ENCODE data around the gene C8G. TPM values are rescaled to one million over a fixed set of nuclear protein-coding genes. Genes with fewer than 3 reads are reported as not detected.

Gene C8G
- total RNA-seq, 1 experiment from 2014 or later, result 0.77 TPM

DNA sequence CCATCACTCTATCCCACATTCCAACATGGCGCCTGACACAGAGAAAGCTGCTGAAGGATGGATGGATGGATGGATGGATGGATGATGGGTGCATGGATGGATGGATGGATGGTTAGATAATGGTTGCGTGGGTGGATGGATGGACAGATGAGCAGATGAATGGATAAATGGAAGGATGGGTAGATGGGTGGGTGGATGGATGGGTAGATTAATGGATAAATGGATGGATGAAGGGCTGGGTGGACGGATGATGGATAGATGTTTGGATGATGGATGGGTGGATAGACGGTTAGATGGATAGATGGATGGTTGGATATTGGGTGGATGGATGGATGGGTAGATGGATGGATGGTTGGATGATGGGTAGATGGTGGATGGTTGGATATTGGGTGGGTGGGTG is 11.6 kb downstream of the C8G start:
- CTCF ChIA-PET, result no interaction called here
- H3K4me2 ChIP-seq (ENCODE audit: low read length), result no peak overlapping the region
- no peaks in the 10 kb centered on the region for H3K79me2 ChIP-seq (ENCODE audit: low read length)
- H3K9me3 ChIP-seq (ENCODE audit: low read length), result no peaks in the 10 kb centered on the region
- H3F3A ChIP-seq (ENCODE audit: low read length, unreplicated experiment), result no peaks in the 10 kb centered on the region
- no peak overlapping the region for H3K27ac ChIP-seq (ENCODE audit: low read length)
- no TSS peak for BruUV-seq (replicated peaks)
- ATAC-seq (no peak), DNase-seq (no peak)
- H3K4me1 ChIP-seq (ENCODE audit: insufficient read depth, low read length), result no peaks in the 10 kb centered on the region
- no peaks in the 10 kb centered on the region for H3K36me3 ChIP-seq (ENCODE audit: low read depth, low read length)
- intact Hi-C loops (cut with micrococcal nuclease), result no loop called here
- POLR2A ChIA-PET (ENCODE audit: unreplicated experiment), result no interaction called here
- H2AFZ ChIP-seq (ENCODE audit: low read length), result no peak overlapping the region
- no peak overlapping the region for H3K9ac ChIP-seq (ENCODE audit: low read length)
- TF ChIP-seq EZH2phosphoT487 (IDR thresholded peaks at IDR 0.05; ENCODE audit: borderline replicate concordance, low read length) (no peak), EZH2 (IDR thresholded peaks at IDR 0.05; ENCODE audit: low read length, unreplicated experiment) (no peak)
- TF ChIP-seq, protein P1, sequence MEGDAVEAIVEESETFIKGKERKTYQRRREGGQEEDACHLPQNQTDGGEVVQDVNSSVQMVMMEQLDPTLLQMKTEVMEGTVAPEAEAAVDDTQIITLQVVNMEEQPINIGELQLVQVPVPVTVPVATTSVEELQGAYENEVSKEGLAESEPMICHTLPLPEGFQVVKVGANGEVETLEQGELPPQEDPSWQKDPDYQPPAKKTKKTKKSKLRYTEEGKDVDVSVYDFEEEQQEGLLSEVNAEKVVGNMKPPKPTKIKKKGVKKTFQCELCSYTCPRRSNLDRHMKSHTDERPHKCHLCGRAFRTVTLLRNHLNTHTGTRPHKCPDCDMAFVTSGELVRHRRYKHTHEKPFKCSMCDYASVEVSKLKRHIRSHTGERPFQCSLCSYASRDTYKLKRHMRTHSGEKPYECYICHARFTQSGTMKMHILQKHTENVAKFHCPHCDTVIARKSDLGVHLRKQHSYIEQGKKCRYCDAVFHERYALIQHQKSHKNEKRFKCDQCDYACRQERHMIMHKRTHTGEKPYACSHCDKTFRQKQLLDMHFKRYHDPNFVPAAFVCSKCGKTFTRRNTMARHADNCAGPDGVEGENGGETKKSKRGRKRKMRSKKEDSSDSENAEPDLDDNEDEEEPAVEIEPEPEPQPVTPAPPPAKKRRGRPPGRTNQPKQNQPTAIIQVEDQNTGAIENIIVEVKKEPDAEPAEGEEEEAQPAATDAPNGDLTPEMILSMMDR (conservative IDR thresholded peaks at IDR 0.05; ENCODE audit: low read depth, low read length), result no peak
- H4K20me1 ChIP-seq (ENCODE audit: low read length), result no peaks in the 10 kb centered on the region
- no peaks in the 10 kb centered on the region for H3K9me2 ChIP-seq (replicated peaks; ENCODE audit: low read length)
- H3K27me3 ChIP-seq (ENCODE audit: low read length), result no peaks in the 10 kb centered on the region
- H3K4me3 ChIP-seq (ENCODE audit: low read length), result no peak overlapping the region

- DNase-seq, result no peak
- Histone ChIP-seq H3K9me2 (replicated peaks; ENCODE audit: low read length) (no peaks in the 10 kb centered on the region), H3K4me3 (ENCODE audit: low read length) (no peak overlapping the region), H4K20me1 (ENCODE audit: low read length) (no peaks in the 10 kb centered on the region), H2AFZ (ENCODE audit: low read length) (no peak overlapping the region), H3F3A (ENCODE audit: low read length, unreplicated experiment) (no peaks in the 10 kb centered on the region), H3K4me1 (ENCODE audit: insufficient read depth, low read length) (no peaks in the 10 kb centered on the region), H3K27me3 (ENCODE audit: low read length) (no peaks in the 10 kb centered on the region), H3K79me2 (ENCODE audit: low read length) (no peaks in the 10 kb centered on the region), H3K9me3 (ENCODE audit: low read length) (no peaks in the 10 kb centered on the region), H3K4me2 (ENCODE audit: low read length) (no peak overlapping the region), H3K9ac (ENCODE audit: low read length) (no peak overlapping the region), H3K36me3 (ENCODE audit: low read depth, low read length) (no peaks in the 10 kb centered on the region), H3K27ac (ENCODE audit: low read length) (no peak overlapping the region)
- BruUV-seq (replicated peaks), result no TSS peak
- CTCF ChIA-PET, result no interaction called here
- intact Hi-C loops (cut with micrococcal nuclease), result no loop called here
- no peak for ATAC-seq
- TF ChIP-seq, protein P1 (conservative IDR thresholded peaks at IDR 0.05; ENCODE audit: low read depth, low read length), result no peak
- TF ChIP-seq EZH2 (IDR thresholded peaks at IDR 0.05; ENCODE audit: low read length, unreplicated experiment), result no peak
- no peak for TF ChIP-seq EZH2phosphoT487 (IDR thresholded peaks at IDR 0.05; ENCODE audit: borderline replicate concordance, low read length)
- POLR2A ChIA-PET (ENCODE audit: unreplicated experiment), result no interaction called here
These were observed 12.4 kb downstream of the C8G start for GRCh38 chr9:136957461-136957860.

- ChIA-PET CTCF (no interaction called here), POLR2A (ENCODE audit: unreplicated experiment) (no interaction called here)
These were observed 12.9 kb downstream of the C8G start for GRCh38 chr9:136957901-136958300.

More at GRCh38 chr9:136957901-136958300, 12.9 kb downstream of the C8G start:
- Histone ChIP-seq H3K4me3 (ENCODE audit: low read length) (no peak overlapping the region), H3F3A (ENCODE audit: low read length, unreplicated experiment) (no peaks in the 10 kb centered on the region), H3K36me3 (ENCODE audit: low read depth, low read length) (no peaks in the 10 kb centered on the region), H3K9me2 (replicated peaks; ENCODE audit: low read length) (no peaks in the 10 kb centered on the region), H3K27ac (ENCODE audit: low read length) (no peak overlapping the region), H3K9me3 (ENCODE audit: low read length) (no peaks in the 10 kb centered on the region), H3K4me2 (ENCODE audit: low read length) (no peak overlapping the region), H3K27me3 (ENCODE audit: low read length) (no peaks in the 10 kb centered on the region), H3K79me2 (ENCODE audit: low read length) (no peaks in the 10 kb centered on the region), H3K4me1 (ENCODE audit: insufficient read depth, low read length) (no peaks in the 10 kb centered on the region), H2AFZ (ENCODE audit: low read length) (no peak overlapping the region), H4K20me1 (ENCODE audit: low read length) (no peaks in the 10 kb centered on the region), H3K9ac (ENCODE audit: low read length) (no peak overlapping the region)
- no peak for DNase-seq
- no TSS peak for BruUV-seq (replicated peaks)
- ATAC-seq, result no peak
- intact Hi-C loops (cut with micrococcal nuclease), result no loop called here
- TF ChIP-seq EZH2 (IDR thresholded peaks at IDR 0.05; ENCODE audit: low read length, unreplicated experiment), result no peak
- no peak for TF ChIP-seq EZH2phosphoT487 (IDR thresholded peaks at IDR 0.05; ENCODE audit: borderline replicate concordance, low read length)
- TF ChIP-seq, protein P1 (conservative IDR thresholded peaks at IDR 0.05; ENCODE audit: low read depth, low read length), result no peak

All from PC-3 (cell line).